Kidney tubule cell (primary cell): ENCODE data around the gene KAZN.
"Not testable (repeated sequence)": the region's sequence is repeated elsewhere in the genome, so short reads cannot be mapped to it uniquely, and the experiment has no call there.

Source experiments
- DNase-seq: peaks from one replicate; pipeline ENCODE4 v3.0.0-alpha.2; 2018; ENCODE audit warnings: low spot score

Gene KAZN

GRCh38 chr1:15038232-15039016 is 439.9 kb downstream of the KAZN start:
- peak; percentile 47 for DNase-seq

DNA sequence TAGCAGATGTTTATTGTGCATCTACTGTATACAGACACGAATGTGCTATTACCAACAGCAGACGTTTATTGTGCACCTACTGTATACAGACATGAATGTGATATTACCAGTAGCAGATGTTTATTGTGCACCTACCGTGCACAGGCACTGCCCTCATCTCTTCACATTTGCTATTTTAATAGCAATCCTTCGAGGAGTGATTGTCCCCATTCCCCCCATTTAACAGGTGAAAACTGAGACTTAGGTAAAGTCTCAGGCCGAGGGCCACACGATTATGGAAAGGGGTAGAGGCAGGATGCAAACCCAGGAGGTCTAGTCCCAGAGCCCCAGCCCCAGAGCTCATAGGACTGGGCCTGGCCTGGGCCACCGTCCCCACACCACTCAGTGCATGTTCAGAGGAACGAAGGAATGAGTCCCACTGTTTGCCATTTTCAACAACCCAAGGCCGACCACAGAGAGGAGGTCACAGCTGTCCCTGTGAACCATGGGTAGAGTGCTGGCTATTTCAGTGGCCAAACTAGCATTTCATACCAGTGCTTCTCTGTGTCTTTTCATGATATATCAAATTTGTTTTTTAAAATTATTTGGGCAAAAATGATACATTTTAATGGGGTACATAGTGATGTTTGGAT is 440.6 kb downstream of the KAZN start:
- DNase-seq = no peak

- DNase-seq = no peak
Observed at GRCh38 chr1:15039901-15040300, 441.4 kb downstream of the KAZN start.

GRCh38 chr1:15040685-15041084 is 442.2 kb downstream of the KAZN start:
- not testable (repeated sequence) for DNase-seq

GRCh38 chr1:15042866-15043265 is 444.4 kb downstream of the KAZN start:
- DNase-seq = no peak

GRCh38 chr1:15043934-15044333 is 445.4 kb downstream of the KAZN start:
- DNase-seq = no peak

DNA sequence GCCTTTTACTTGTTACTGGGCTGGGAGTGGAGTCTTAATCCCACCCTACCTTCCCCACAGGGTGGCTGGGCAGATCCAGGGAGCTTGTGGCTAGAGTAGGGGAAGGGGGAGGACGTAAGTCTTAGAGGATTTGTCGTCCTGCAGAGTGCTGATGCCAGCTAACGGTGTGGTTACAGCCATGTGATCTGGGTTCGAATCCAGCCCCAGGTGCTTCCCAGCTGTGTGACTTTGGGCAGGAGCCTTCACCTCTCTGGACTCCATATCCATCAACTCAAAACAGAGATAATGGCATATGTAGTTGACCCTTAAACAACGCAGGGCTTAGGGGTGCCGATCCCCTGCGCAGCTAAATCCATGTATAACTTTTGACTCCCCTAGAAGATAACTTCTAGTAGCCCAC is 446.6 kb downstream of the KAZN start:
- no peak for DNase-seq

DNA sequence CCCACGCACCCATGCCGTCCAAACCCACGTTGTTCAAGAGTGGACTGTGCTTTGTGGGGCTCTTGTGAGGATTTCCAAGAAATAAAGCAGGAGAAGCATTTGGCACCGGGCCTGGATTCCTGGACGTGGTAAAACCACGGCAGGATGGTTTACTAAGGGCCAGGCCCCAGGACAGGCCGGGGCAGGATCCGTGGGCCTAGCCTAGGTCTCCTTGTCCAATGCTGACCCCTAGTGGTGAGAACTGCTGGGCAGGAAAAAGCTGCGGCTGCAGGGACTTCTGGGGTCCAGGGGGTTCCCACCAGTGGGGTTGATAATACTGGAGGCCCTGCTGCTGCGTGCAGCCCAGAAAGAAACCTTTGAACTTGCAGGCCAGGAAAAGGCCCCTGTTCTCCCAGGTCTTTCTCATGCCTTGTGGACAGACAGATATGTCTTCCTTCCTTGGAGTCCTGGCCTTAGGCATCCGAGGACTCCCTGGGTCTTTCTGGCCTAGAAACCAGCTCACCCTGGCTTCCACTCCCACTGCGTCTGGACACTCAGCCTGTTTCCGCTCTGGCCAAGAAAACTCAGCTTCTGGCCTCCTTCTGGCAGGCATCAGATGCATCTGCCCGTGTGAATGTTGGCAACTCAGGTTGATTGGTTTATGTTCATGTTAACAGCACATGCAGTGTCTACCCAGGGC is 448.1 kb downstream of the KAZN start:
- peak; percentile 81 for DNase-seq

DNA sequence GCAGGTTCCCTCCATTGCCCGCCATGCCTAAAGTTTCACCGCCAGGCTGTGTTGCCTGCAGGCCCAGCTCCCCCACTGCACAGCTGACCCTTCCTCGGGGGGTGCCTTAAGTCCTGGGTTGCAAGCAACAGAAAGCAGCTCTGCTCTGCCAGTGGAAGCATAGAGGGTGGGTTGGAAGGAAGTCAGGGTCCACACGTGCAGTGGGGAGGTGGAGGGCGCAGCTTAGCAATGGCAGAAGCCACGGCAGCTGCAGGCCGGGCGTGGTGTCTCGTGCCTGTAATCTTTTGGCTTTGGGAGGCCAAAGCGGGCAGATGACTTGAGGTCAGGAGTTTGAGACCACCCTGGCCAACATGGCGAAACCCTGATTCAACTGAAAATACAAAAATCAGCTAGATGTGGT is 448.8 kb downstream of the KAZN start:
- no peak for DNase-seq

DNA sequence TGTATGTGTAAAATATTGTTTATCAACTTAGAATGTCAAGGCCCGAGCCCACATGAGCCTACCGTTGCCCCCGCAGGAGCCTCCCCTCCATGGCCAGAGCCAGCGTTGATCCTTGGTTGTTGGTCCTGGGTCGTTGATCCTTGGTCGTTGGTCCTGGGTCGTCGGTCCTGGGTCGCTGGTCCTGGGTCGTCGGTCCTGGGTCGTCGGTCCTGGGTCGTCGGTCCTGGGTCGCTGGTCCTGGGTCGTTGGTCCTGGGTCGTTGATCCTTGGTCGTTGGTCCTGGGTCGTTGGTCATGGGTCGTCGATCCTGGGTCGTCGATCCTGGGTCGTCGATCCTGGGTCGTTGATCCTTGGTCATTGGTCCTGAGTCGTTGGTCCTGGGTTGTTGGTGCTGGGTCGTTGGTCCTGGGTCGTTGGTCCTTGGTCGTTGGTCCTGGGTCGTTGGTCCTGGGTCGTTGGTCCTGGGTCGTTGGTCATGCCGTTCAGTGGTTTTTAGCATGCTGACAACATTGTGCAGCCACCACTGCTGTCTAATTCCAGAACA is 450.0 kb downstream of the KAZN start:
- DNase-seq = no peak

GRCh38 chr1:15049067-15049466 is 450.6 kb downstream of the KAZN start:
- no peak for DNase-seq

GRCh38 chr1:15051882-15052528 is 453.5 kb downstream of the KAZN start:
- DNase-seq = peak; percentile 32

GRCh38 chr1:15053153-15053552 is 454.7 kb downstream of the KAZN start:
- DNase-seq = no peak

GRCh38 chr1:15055736-15056415 is 457.4 kb downstream of the KAZN start:
- no peak for DNase-seq

DNA sequence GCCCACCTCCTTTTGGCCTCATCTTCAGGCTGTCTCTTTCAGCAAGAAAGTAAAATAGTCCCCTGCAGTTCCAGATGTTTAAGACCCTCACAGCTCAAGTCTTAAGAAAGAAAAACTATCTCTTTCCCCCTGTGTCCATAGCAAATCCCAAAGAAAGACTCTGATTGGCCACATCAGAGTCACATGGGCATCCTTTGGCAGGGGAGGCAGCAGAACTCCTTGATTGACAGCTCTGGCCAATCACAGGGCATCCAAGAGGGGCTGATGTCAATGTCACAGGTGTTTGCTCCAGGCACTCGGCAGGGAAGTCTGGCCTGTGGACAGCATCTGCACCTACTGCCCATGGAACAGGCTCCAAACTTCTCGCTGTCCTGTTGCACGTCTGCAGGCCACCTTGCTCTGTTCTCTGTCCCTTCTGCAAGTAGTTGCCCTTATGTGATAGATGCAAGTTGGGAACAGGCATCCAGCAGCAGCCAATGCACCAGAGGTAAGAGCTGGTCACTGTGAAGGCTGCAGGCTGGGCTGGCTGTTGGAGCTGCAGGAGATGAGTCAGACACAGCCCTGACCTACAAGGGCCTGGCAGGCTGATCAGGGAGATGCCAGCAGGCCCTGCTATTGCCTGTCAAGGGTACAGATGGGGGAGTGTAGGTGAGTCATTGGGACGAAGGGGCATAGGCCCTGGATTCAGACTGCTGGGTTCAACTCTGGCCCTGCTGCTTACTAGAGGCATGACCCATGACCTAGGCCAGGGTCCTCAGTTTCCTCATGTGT is 458.2 kb downstream of the KAZN start:
- DNase-seq = peak; percentile 67

DNA sequence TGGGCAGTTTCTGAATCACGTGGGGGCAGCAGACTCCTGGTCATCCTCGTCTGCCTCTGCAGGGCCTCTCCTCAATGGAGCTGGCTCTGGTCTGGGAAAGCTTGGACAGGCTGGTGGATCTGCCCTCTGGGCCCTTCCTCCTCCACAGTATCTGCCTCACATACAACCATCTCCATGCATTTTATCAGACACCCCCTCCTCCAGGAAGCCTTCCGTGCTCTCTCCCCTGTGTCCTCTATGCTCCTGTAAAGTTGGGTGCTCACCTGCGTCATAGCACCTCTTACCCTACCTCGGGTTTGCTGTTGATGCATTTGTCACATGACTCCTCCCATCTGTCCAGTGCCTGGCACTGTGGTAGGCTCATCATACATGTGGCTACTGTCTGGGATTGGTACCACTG is 459.3 kb downstream of the KAZN start:
- no peak for DNase-seq

- no peak for DNase-seq
Observed at GRCh38 chr1:15058261-15058660, 459.8 kb downstream of the KAZN start.

- DNase-seq = no peak
Observed at GRCh38 chr1:15060104-15060503, 461.6 kb downstream of the KAZN start.

GRCh38 chr1:15062479-15063099 is 464.1 kb downstream of the KAZN start:
- DNase-seq = no peak

GRCh38 chr1:15063346-15063745 is 464.9 kb downstream of the KAZN start:
- no peak for DNase-seq

DNA sequence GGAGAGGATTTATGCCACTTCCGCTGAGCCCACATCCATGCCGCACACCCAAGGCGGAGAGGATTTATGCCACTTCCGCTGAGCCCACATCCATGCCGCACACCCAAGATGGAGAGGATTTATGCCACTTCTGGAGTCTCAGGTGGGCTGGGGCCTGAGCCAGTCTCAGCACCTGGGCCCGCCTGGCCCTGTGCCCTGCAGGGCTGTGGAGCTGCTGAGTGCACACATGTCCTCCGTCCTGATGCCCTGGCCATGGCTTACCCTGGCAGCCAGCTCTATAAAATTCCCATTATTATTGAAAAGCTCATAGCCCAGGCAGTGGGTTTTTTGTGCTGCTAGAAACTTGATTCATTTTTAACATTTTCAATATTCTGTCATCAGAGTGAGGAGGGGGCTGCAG is 465.3 kb downstream of the KAZN start:
- DNase-seq = no peak
